Activated CD4-positive, alpha-beta T cell treated with anti-CD3 and anti-CD28 coated beads for 24 hours (primary cell): ENCODE data around the gene HAO2.

Experiments used
- DNase-seq, 2 donors: peaks; one replicate each; pipeline ENCODE4 v3.0.0-alpha.2; 2020; ENCODE audit warnings: low read depth in 2 of 2

The HAO2 gene

GRCh38 chr1:119438761-119439160, 70.2 kb downstream of the HAO2 start:
- DNase-seq = no peak

GRCh38 chr1:119440721-119441307, 72.2 kb downstream of the HAO2 start:
- no peak for DNase-seq

- DNase-seq = no peak
Observed at GRCh38 chr1:119442756-119443155, 74.2 kb downstream of the HAO2 start.
